Heart left ventricle (tissue), 13 donors: ENCODE measurements around the gene ACAN.

ENCODE experiments used
- CTCF ChIP-seq, 12 donors: fragments of 200-600 bp; sonication (generic) in 4 of 12; IDR thresholded peaks; one replicate each; pipeline versions ENCODE4 v1.5.0 to v1.8.0; 2018 to 2022; ENCODE audit warnings: antibody characterized with exemption in 12 of 12, mild to moderate bottlenecking in 5 of 12
- POLR2A ChIP-seq, 2 donors: fragments of 450-650 bp; IDR thresholded peaks; one replicate each; pipeline ENCODE4 v1.6.1; 2017; ENCODE audit warnings: antibody characterized with exemption in 2 of 2, mild to moderate bottlenecking in 2 of 2, moderate library complexity in 2 of 2
- donor health status: ischemic (EF 13 %, LVEDD 7.1; RV severe dilation, severe dysfunction).
- donor health status: DM: no; HTN: yes; CAD: no.
- donor health status: DM: no; HTN: no; CAD: no.
- donor health status: ischemic (EF 25% LVEDD 6.9; RV normal size, moderate dysfunction).
- donor health status: ischemic (EF 25% LVEDD 5.7; RV mildly dilated, moderate dysfunction).
- donor health status: ischemic (EF 35%, LVEDD 5.7; RV mildly dilated, moderate dysfunction).
- donor health status: nonischemic (EF 11% LVEDD 7.7; RV severe dilation, severe dysfunction).
- donor health status: DM: yes; HTN: yes; CAD: no.
- donor health status: PGD.
- donor health status: ischemic (EF 29% LVEDD 5.4; RV normal size, mild dysfunction).
- donor health status: nonischemic (EF 23%, LVEDD 6.1; RV moderate dilation, normal function).

- TF ChIP-seq CTCF (IDR thresholded peaks at IDR 0.05) (no peak), POLR2A (IDR thresholded peaks at IDR 0.05) (no peak)
Measured at GRCh38 chr15:88882785-88883184, 79.5 kb downstream of the ACAN start.
